PFSK-1 (cell line): ENCODE measurements around the gene RYR1.

Experiments
- POLR2AphosphoS5 ChIP-seq: IDR thresholded peaks from 2 replicates; pipeline ENCODE4 v1.6.1; 2012; ENCODE audit warnings: low read depth, mild to moderate bottlenecking, control low read depth, low read length, moderate library complexity
- SIN3A ChIP-seq: IDR thresholded peaks from 2 replicates; pipeline ENCODE4 v1.6.1; 2012; ENCODE audit warnings: mild to moderate bottlenecking, low read length, moderate library complexity, borderline replicate concordance; ENCODE audit not compliant: insufficient read depth
- TAF1 ChIP-seq: IDR thresholded peaks from 2 replicates; pipeline ENCODE4 v1.6.1; 2012; ENCODE audit warnings: low read length, control low read depth, borderline replicate concordance; ENCODE audit not compliant: insufficient read depth
- TF ChIP-seq, protein P1 (sequence below), 2 experiments: IDR thresholded peaks; 2 replicates each; pipeline versions ENCODE4 v1.6.1 to v1.8.0; 2011 to 2012; ENCODE audit warnings: low read depth in 2 of 2, low read length in 2 of 2, control low read depth in 1 of 2, inconsistent platforms in 1 of 2, mild to moderate bottlenecking in 1 of 2, moderate library complexity in 1 of 2; ENCODE audit not compliant: insufficient read depth in 1 of 2

GRCh38 chr19:38564981-38565690, 131.6 kb downstream of the RYR1 start:
- TF ChIP-seq, protein P1, sequence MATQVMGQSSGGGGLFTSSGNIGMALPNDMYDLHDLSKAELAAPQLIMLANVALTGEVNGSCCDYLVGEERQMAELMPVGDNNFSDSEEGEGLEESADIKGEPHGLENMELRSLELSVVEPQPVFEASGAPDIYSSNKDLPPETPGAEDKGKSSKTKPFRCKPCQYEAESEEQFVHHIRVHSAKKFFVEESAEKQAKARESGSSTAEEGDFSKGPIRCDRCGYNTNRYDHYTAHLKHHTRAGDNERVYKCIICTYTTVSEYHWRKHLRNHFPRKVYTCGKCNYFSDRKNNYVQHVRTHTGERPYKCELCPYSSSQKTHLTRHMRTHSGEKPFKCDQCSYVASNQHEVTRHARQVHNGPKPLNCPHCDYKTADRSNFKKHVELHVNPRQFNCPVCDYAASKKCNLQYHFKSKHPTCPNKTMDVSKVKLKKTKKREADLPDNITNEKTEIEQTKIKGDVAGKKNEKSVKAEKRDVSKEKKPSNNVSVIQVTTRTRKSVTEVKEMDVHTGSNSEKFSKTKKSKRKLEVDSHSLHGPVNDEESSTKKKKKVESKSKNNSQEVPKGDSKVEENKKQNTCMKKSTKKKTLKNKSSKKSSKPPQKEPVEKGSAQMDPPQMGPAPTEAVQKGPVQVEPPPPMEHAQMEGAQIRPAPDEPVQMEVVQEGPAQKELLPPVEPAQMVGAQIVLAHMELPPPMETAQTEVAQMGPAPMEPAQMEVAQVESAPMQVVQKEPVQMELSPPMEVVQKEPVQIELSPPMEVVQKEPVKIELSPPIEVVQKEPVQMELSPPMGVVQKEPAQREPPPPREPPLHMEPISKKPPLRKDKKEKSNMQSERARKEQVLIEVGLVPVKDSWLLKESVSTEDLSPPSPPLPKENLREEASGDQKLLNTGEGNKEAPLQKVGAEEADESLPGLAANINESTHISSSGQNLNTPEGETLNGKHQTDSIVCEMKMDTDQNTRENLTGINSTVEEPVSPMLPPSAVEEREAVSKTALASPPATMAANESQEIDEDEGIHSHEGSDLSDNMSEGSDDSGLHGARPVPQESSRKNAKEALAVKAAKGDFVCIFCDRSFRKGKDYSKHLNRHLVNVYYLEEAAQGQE (IDR thresholded peaks at IDR 0.05; ENCODE audit: insufficient read depth in 1 of 2, low read depth in 2 of 2, low read length in 2 of 2): no peak
- TF ChIP-seq TAF1 (no peak), POLR2AphosphoS5 (no peak), SIN3A (no peak)
